Bronchial epithelial cell (primary cell): ENCODE results near the gene LENEP. TPM values are rescaled to one million over a fixed set of nuclear protein-coding genes. Genes with fewer than 3 reads are reported as not detected.

Source experiments
- DNase-seq: peaks from one replicate; pipeline ENCODE4 v3.0.0-alpha.2; 2010; ENCODE audit warnings: low read depth
- FAIRE-seq: peaks from 2 replicates; lab custom pipeline; 2011; peaks lifted over from hg19 to GRCh38; lab: Jason Lieb, UNC
- H3K27me3 ChIP-seq: 2 replicates; pipeline ENCODE4 v1.5.1; 2011; ENCODE audit warnings: low read length; ENCODE audit not compliant: control insufficient read depth, insufficient read depth
- H3K36me3 ChIP-seq: 2 replicates; pipeline ENCODE4 v1.5.1; 2011; ENCODE audit warnings: low read length; ENCODE audit not compliant: control insufficient read depth, insufficient read depth
- H3K4me3 ChIP-seq: 2 replicates; pipeline ENCODE4 v1.5.1; 2011; ENCODE audit warnings: mild to moderate bottlenecking, low read depth, low read length, control low read depth
- CTCF ChIP-seq: IDR thresholded peaks from 2 replicates; pipeline ENCODE4 v1.5.1; 2011; ENCODE audit warnings: mild to moderate bottlenecking, moderate library complexity, low read length, control low read depth, inconsistent platforms; ENCODE audit not compliant: insufficient read depth, severe bottlenecking
- total RNA-seq: library from RNA; depleted of rRNA; stranded (reverse); fragments of >200 nt; gene quantifications from 2 replicates; pipeline ENCODE4 v1.2.1, GENCODE V29; 2014

Gene LENEP
- total RNA-seq, 1 donor from 2014 or later = not detected

GRCh38 chr1:155029513-155030242 is 36.3 kb downstream of the LENEP start:
- Histone ChIP-seq H3K4me3 (no peak overlapping the region), H3K27me3 (no peaks in the 10 kb centered on the region)
- no peak for TF ChIP-seq CTCF

GRCh38 chr1:155030243-155030795 is 36.9 kb downstream of the LENEP start:
- Histone ChIP-seq H3K36me3 (no peaks in the 10 kb centered on the region), H3K27me3 (no peaks in the 10 kb centered on the region), H3K4me3 (no peak overlapping the region)
- no peak for TF ChIP-seq CTCF
- FAIRE-seq (no peak), DNase-seq (no peak)

More at GRCh38 chr1:155029513-155030242, 36.3 kb downstream of the LENEP start:
- FAIRE-seq (no peak), DNase-seq (no peak)
- no peaks in the 10 kb centered on the region for H3K36me3 ChIP-seq

- FAIRE-seq (no peak), DNase-seq (no peak)
- Histone ChIP-seq H3K4me3 (no peak overlapping the region), H3K27me3 (no peaks in the 10 kb centered on the region), H3K36me3 (no peaks in the 10 kb centered on the region)
- TF ChIP-seq CTCF = no peak
Observed at GRCh38 chr1:155030899-155031298, 37.5 kb downstream of the LENEP start.

- no peak for TF ChIP-seq CTCF
- Histone ChIP-seq H3K4me3 (no peak overlapping the region), H3K27me3 (no peaks in the 10 kb centered on the region), H3K36me3 (no peaks in the 10 kb centered on the region)
- FAIRE-seq (no peak), DNase-seq (no peak)
Observed at GRCh38 chr1:155032886-155033285, 39.5 kb downstream of the LENEP start.

GRCh38 chr1:155033524-155033923 is 40.1 kb downstream of the LENEP start, which contains the start of the genes DCST1 and DCST2:
DCST1 (plus strand) TSS chr1:155033824; CDS start chr1:155034037, 213 bp downstream.
DCST2 (minus strand) TSS chr1:155033781; CDS start chr1:155033701, 80 bp downstream.
- Histone ChIP-seq H3K27me3 (no peaks in the 10 kb centered on the region), H3K4me3 (no peak within 1 kb of the TSS), H3K36me3 (no peaks in the 10 kb centered on the region)
- FAIRE-seq = no peak
- no peak for DNase-seq
- no peak for TF ChIP-seq CTCF
